Raji (cell line): Measurements from ENCODE around the gene PRKAR1A.

Experiments
- POLR2A ChIP-seq: IDR thresholded peaks from 2 replicates; pipeline ENCODE4 v1.6.1; 2011; ENCODE audit warnings: low read depth, low read length, control low read depth; ENCODE audit not compliant: insufficient read depth

Gene PRKAR1A

DNA sequence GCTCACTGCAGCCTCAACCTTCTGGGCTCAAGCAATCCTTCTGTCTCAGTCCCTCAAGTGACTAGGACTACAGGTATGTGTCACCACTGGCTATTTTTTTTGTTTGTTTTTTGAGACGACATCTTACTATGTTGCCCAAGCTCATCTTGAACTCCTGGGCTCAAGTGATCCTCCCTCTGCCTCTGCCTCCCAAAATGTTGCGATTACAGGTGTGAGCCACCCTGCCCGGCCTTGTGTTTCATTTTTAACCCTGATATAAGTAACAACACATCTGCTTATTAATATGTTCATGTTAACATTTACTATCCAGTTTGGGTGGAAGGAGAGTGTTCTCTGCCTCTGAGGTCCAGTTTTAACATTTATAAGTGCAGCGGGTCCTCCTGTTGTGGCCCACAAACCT is 85.8 kb downstream of the PRKAR1A start:
- no peak for TF ChIP-seq POLR2A

DNA sequence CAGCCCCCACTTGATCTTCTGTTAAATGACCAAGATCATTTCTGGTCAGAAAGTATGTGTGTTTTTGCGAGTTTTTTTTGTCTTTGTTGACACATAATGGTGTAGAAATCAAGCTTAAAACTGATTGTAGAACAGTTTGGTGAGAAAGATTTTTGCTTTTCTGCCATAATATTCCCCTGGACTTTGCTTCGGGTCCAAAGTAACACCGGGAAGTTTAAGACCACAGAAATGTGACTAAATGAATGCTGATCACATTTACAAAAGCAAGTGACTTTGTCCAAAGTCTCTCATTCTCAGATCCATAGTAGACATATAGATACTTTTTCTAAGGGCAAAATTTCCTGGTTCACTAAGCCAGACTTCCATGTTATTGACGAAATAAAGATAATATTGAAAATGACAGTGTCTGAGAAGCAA is 86.3 kb downstream of the PRKAR1A start:
- TF ChIP-seq POLR2A, result no peak

DNA sequence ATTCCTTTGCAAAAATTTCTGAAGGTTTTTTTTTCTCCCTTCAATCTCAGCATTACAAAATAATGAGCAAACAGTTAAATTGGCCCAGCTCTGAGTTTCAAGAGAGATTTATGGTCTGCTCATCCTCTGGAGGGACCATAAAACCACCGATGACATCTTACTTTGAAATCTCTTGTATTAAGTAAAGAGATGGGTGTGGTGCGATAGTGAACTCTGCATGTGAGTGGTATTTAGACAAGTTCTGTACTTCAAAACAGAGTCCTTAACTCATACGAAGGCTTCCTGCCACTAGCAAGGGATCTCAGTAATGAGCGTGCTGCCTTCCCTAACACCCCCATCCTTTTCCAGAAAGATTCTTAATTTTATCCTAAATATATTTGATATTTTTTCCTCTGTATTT is 86.9 kb downstream of the PRKAR1A start:
- no peak for TF ChIP-seq POLR2A

DNA sequence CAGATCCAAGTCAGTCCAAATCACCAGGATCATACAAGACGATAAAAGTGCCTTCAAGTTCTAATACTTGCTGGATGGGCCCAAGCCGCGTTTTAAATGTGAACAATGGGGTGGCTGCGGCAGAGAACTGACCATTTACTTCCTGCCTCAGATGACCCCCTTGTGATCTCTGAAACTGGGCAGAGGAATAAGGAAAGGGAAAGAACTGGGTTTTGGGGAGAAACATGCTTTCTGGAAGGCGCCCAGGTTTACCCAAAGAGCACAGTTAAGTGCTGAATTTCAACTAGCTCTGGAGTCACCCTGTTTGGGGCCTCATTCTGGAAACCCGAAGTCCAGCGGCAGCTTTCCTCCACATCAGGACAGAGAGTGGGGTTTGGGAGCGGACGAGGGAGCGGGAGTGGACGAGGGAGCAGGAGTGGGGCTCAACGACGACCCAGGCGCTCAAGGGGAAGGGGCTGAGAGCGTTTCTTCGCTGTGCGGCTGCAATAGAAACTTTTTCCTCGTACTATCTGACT is 87.4 kb downstream of the PRKAR1A start:
- TF ChIP-seq POLR2A, result no peak

DNA sequence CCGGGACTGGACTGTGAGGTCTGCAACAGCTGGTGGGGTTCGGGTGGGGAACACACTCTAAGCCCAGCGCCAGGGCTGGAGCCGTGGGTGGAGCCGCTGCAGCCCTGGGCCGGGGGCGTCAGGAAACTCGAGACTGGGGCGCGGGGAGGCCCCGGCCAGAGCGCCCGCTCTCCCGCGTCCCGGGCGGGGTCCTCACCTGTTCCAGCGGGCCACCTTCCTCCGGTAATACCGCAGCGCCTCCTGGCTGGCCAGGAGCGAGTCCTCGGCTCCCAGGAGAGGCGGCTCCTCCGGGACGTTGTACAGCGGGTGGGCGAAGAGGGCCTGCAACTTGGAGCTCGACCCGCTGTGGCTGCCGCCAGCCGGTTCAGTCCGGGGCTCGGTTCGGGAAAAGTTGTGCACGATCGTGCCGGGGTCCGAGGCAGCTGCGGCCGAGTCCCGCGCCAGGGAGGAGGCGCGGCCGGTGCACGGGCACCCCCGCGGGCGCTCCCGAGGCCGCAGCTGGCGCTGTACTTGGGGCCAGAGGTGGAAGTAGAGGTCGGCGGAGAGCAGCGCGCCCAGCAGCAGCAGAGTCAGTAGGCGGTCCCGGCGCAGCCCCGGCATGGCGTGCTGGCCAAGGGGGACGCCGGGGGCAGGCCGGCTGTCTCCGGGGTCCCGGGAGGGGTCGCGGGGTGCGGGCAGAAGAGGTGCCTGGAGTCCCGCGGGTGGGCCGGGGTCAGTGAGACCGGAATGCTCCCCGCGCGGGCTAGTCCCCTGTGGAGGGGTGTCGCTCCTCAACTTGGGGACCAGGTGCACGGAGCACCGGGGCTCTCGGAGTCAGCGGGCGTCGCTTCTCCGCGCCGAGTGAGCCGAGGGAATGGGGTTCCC is 88.1 kb downstream of the PRKAR1A start:
- no peak for TF ChIP-seq POLR2A
